Measurements from ENCODE around the gene BLOC1S4.

Gene BLOC1S4

DNA sequence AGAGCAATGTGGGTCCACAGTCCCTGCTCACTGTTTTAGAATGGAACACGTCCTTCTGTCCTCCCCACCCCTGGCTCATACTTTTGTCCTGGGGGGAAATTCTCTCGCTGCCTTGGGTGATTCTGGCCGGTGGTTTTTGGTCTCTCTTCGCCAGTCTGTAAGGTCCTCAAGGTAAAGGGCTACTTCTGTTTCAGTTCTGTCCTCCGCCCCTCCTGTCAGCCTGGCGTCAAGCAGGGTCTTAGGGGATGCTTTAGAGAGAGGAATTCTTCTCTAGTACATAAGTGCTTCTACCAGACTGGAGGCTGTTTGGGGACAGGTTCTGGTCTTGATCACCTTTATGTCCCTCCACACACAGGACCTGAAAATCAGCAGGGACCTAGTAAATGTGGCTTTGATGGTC is 5.7 kb upstream of the BLOC1S4 start:
- TF ChIP-seq, protein P1, sequence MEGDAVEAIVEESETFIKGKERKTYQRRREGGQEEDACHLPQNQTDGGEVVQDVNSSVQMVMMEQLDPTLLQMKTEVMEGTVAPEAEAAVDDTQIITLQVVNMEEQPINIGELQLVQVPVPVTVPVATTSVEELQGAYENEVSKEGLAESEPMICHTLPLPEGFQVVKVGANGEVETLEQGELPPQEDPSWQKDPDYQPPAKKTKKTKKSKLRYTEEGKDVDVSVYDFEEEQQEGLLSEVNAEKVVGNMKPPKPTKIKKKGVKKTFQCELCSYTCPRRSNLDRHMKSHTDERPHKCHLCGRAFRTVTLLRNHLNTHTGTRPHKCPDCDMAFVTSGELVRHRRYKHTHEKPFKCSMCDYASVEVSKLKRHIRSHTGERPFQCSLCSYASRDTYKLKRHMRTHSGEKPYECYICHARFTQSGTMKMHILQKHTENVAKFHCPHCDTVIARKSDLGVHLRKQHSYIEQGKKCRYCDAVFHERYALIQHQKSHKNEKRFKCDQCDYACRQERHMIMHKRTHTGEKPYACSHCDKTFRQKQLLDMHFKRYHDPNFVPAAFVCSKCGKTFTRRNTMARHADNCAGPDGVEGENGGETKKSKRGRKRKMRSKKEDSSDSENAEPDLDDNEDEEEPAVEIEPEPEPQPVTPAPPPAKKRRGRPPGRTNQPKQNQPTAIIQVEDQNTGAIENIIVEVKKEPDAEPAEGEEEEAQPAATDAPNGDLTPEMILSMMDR (IDR thresholded peaks at IDR 0.05; ENCODE audit: extremely low read depth, missing control alignments), result no peak

DNA sequence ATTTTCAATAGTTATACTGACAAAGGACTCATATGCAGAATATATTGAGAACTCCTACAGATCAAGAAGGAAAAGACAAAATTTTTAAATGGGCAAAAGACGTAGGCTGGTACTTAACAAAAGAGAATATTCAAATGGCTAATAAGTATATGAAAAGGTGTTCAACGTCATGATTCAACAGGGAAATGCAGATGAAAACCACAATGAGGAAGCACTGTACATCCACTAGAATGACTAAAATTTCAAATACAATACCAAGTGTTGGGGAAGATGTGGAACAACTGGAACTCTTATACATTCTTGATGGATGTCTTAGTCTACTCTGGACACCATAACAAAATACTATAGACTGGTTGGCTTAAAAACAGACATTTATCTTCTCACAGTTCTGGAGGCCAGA is 5.0 kb upstream of the BLOC1S4 start:
- no peak for DNase-seq (ENCODE audit: low spot score)
- TF ChIP-seq, protein P1 (IDR thresholded peaks at IDR 0.05; ENCODE audit: extremely low read depth, missing control alignments), result no peak

More for the DNA sequence above, 5.7 kb upstream of the BLOC1S4 start:
- no peak for DNase-seq (ENCODE audit: low spot score)

DNA sequence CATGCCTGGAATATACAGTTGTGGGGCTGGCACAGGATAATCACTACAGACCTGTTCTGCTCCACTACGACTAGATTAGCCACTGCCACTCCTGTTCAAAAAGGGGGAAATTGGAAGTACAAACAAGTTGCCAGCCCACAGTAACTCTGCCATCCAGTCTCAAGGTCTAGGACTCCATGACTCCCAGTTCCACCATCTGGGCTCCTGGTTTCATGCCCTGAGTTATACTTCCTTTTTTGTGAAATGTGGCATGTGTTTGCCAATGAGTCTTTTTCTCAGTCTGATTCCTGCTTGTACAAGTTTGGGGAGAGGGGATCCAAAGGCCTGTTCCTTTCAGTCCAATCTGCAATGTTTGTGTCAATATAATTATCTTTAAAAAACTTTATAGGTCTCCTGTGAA is 1.0 kb upstream of the BLOC1S4 start:
- DNase-seq (ENCODE audit: low spot score), result no peak
- TF ChIP-seq, protein P1 (IDR thresholded peaks at IDR 0.05; ENCODE audit: extremely low read depth, missing control alignments), result no peak

DNA sequence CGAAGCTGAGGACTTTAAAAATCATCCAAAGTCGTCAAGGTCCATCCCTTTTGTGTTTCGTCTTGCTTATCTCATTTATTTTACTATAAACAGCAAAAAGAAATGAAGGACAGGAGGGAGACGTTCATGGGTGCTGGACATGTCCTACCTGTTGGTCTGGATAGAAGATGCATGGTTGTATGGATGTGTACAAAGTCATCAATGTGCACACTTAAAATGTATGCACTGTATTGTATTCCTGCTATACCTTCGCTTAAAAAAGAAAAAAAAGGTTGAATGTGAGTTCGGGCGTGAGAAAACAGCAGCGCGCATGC is 313 bp upstream of the BLOC1S4 start:
- DNase-seq (ENCODE audit: low spot score), result no peak
- TF ChIP-seq, protein P1 (IDR thresholded peaks at IDR 0.05; ENCODE audit: extremely low read depth, missing control alignments), result no peak

DNA sequence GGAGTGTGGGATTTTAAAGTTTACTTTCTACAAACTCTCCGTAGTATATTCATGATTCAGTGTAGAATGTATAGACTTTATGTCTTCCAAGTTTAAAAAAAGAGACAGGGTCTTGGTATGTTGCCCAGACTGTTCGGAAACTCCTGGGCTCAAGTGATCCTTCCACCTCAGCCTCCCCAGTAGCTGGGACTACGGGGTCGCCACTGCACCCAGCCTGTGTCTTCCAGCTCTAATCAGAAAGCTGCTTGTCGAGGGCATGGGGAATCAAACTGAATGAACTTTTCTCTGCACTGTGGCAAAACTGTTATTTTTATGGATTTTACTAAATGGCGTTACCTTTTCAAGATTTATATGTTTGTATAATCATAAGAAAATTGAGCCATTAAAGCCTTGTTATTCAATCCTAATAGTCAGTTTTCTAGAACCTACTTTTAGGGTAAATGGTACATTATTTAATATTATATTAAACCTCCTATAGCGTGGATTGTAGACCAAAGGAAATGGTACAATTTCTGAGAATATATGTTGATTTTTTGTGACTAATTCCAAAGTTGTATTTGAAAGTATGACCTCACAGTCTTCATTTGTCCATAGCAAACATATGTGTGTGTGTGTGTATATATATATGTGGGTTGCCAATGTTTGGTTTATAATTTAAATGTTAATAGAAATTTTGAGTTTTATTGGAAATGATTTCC is 1.1 kb downstream of the BLOC1S4 start:
- TF ChIP-seq, protein P1 (IDR thresholded peaks at IDR 0.05; ENCODE audit: extremely low read depth, missing control alignments), result no peak
- DNase-seq (ENCODE audit: low spot score), result no peak

DNA sequence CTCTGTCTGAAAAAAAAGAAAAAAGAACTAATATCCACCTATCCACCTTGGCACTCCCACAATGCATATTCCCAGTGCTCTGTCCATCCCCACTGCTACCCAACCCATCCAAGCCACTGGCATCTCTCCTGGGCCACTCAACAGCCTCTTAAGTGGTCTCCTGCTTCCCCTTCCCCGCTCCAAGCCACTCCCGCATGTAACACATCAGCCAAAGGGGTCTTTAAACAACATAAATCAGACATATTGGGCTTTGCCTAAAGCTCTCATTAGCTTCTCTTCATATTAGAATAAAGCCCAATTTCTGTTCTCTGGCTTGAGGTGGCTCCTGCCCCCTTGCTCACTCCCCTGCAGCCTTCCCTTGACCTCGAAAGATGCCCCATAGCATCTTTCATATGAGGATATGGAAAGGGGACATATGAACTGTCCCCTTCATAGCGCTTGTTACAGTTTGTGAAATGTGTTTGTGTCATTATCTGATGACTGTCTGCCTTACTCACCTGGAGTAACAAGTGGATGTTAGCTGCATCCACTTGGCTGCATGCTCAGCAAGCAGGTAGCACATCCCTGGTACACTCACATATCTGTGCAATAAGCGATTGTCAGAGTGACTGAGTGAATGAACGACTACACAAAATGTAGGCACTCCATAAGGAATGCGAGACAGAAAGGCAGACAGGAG is 3.1 kb downstream of the BLOC1S4 start:
- TF ChIP-seq, protein P1 (IDR thresholded peaks at IDR 0.05; ENCODE audit: extremely low read depth, missing control alignments), result no peak
- no peak for DNase-seq (ENCODE audit: low spot score)

DNA sequence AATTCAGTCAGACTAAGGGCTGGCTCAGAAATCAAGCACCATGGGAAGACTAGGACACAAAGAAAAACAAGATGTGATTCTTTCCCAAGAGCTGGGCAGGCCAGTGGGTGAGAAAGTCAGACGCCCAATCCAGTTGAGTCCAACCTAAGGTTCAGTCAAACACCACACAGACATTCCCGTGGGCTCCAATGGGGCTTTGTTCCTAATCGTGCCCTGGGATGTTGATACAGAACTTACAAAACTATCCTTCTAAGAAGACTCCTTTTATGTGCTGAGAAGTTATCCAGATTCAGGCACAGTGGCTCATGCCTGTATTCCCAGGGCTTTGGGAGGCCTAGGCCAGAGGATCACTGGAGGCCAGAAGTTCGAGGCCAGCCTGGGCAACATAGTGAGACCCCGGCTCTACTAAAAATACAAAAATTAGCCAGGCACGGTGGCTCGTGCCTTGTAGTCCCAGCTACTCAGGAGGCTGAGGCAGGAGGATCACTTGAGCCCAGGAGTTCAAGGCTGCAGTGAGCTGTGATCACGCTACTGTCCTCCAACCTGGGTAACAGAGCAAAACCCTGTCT is 3.7 kb downstream of the BLOC1S4 start:
- DNase-seq (ENCODE audit: low spot score), result no peak
- TF ChIP-seq, protein P1 (IDR thresholded peaks at IDR 0.05; ENCODE audit: extremely low read depth, missing control alignments), result no peak

Data from GM20000 (cell line).